ENCODE results near the gene PHYHIPL.

- TF ChIP-seq, protein P1, sequence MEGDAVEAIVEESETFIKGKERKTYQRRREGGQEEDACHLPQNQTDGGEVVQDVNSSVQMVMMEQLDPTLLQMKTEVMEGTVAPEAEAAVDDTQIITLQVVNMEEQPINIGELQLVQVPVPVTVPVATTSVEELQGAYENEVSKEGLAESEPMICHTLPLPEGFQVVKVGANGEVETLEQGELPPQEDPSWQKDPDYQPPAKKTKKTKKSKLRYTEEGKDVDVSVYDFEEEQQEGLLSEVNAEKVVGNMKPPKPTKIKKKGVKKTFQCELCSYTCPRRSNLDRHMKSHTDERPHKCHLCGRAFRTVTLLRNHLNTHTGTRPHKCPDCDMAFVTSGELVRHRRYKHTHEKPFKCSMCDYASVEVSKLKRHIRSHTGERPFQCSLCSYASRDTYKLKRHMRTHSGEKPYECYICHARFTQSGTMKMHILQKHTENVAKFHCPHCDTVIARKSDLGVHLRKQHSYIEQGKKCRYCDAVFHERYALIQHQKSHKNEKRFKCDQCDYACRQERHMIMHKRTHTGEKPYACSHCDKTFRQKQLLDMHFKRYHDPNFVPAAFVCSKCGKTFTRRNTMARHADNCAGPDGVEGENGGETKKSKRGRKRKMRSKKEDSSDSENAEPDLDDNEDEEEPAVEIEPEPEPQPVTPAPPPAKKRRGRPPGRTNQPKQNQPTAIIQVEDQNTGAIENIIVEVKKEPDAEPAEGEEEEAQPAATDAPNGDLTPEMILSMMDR (IDR thresholded peaks at IDR 0.05), result no peak
- TF ChIP-seq YY1 (IDR thresholded peaks at IDR 0.05; ENCODE audit: low read depth), result no peak
- TF ChIP-seq TCF12 (IDR thresholded peaks at IDR 0.05), result no peak
- TF ChIP-seq, protein P2, sequence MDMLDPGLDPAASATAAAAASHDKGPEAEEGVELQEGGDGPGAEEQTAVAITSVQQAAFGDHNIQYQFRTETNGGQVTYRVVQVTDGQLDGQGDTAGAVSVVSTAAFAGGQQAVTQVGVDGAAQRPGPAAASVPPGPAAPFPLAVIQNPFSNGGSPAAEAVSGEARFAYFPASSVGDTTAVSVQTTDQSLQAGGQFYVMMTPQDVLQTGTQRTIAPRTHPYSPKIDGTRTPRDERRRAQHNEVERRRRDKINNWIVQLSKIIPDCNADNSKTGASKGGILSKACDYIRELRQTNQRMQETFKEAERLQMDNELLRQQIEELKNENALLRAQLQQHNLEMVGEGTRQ (IDR thresholded peaks at IDR 0.05; ENCODE audit: borderline replicate concordance, low read depth, low read length), result no peak
- no peak for TF ChIP-seq ZBTB33 (IDR thresholded peaks at IDR 0.05; ENCODE audit: borderline replicate concordance, low read depth)
These were observed 44.8 kb upstream of the PHYHIPL start for GRCh38 chr10:59131666-59132065.
